Keratinocyte (primary cell): Measurements from ENCODE around the gene TCERG1. TPM values are rescaled to one million over a fixed set of nuclear protein-coding genes. Genes with fewer than 3 reads are reported as not detected.

Experiments used
- DNase-seq: peaks from one replicate; pipeline ENCODE4 v3.0.0-alpha.2; 2011; ENCODE audit warnings: low read depth, missing footprints, low spot score
- FAIRE-seq: peaks from 2 replicates; lab custom pipeline; 2011; peaks lifted over from hg19 to GRCh38; lab: Jason Lieb, UNC
- H2AFZ ChIP-seq: 2 replicates; pipeline ENCODE4 v1.6.0; 2012; ENCODE audit warnings: low read length, control low read depth, inconsistent platforms; ENCODE audit not compliant: control insufficient read depth
- H3K27ac ChIP-seq: 2 replicates; pipeline ENCODE4 v1.5.1; 2011; ENCODE audit warnings: low read length; ENCODE audit not compliant: control insufficient read depth, insufficient read depth
- H3K27me3 ChIP-seq: 3 replicates; pipeline ENCODE4 v1.6.0; 2011; ENCODE audit warnings: low read length; ENCODE audit not compliant: control insufficient read depth, insufficient read depth; ENCODE audit errors: extremely low read depth
- H3K36me3 ChIP-seq, 2 experiments: 2 replicates in 1 of 2; 3 replicates in 1 of 2; pipeline ENCODE4 v1.5.1; 2011; ENCODE audit warnings: low read length in 2 of 2, mild to moderate bottlenecking in 1 of 2; ENCODE audit not compliant: control insufficient read depth in 2 of 2, insufficient read depth in 2 of 2; ENCODE audit errors: extremely low read depth in 1 of 2
- H3K4me1 ChIP-seq: 3 replicates; pipeline ENCODE4 v1.5.1; 2011; ENCODE audit warnings: low read length; ENCODE audit not compliant: control insufficient read depth, insufficient read depth; ENCODE audit errors: extremely low read depth
- H3K4me2 ChIP-seq: 3 replicates; pipeline ENCODE4 v1.6.0; 2011; ENCODE audit warnings: low read depth, low read length; ENCODE audit not compliant: control insufficient read depth, insufficient read depth; ENCODE audit errors: extremely low read depth
- H3K4me3 ChIP-seq, 3 experiments: fragments of 200-600 bp in 1 of 3; sonication (generic) in 1 of 3; 2 replicates in 2 of 3; 3 replicates in 1 of 3; pipeline ENCODE4 v1.5.1; 2011 to 2016; ENCODE audit warnings: low read length in 3 of 3, mild to moderate bottlenecking in 3 of 3, control low read depth in 2 of 3, inconsistent platforms in 1 of 3, low read depth in 1 of 3, mixed read lengths in 1 of 3, mixed run types in 1 of 3, moderate library complexity in 1 of 3; ENCODE audit not compliant: control insufficient read depth in 2 of 3, insufficient read depth in 2 of 3; ENCODE audit errors: extremely low read depth in 1 of 3
- H3K79me2 ChIP-seq: 2 replicates; pipeline ENCODE4 v1.6.0; 2012; ENCODE audit warnings: low read length; ENCODE audit not compliant: control insufficient read depth, insufficient read depth
- H3K9ac ChIP-seq: 3 replicates; pipeline ENCODE4 v1.6.0; 2011; ENCODE audit warnings: low read length; ENCODE audit not compliant: control insufficient read depth, insufficient read depth; ENCODE audit errors: extremely low read depth
- H3K9me1 ChIP-seq: 3 replicates; pipeline ENCODE4 v1.6.0; 2011; ENCODE audit warnings: low read length; ENCODE audit not compliant: control insufficient read depth, insufficient read depth; ENCODE audit errors: extremely low read depth
- H3K9me3 ChIP-seq: 2 replicates; pipeline ENCODE4 v1.5.1; 2012; ENCODE audit warnings: low read depth, low read length; ENCODE audit not compliant: control insufficient read depth
- H4K20me1 ChIP-seq: 3 replicates; pipeline ENCODE4 v1.6.0; 2011; ENCODE audit warnings: low read length; ENCODE audit not compliant: control insufficient read depth, insufficient read depth; ENCODE audit errors: extremely low read depth
- EZH2 ChIP-seq: IDR thresholded peaks from one replicate; pipeline ENCODE4 v1.6.1; 2012; ENCODE audit warnings: inconsistent platforms, mild to moderate bottlenecking, low read length, moderate library complexity
- dilution Hi-C: fragments of 300-500 bp; cut with MboI; formaldehyde crosslinking; loops from one replicate; pipeline ENCODE4 v1.7.0; 2020; ENCODE audit warnings: low sequenced_read_pairs; ENCODE audit not compliant: extremely low pct_ligation_motif_present
- polyA plus RNA-seq, 5 experiments: library from polyadenylated mRNA; depleted of rRNA in 3 of 5; stranded (reverse) in 3 of 5; stranded (forward) in 1 of 5; unstranded in 1 of 5; fragments of >200 nt; gene quantifications; 1 replicate in 1 of 5; 2 replicates in 3 of 5; 3 replicates in 1 of 5; pipeline versions ENCODE4 v1.2.1 to v1.2.3, GENCODE V29; 2011 to 2012; ENCODE audit warnings: missing spikeins in 2 of 5, low read depth in 1 of 5, low replicate concordance in 1 of 5
- small RNA-seq, 3 experiments: library from RNA; depleted of rRNA; stranded (forward); fragments of <200 nt; gene quantifications; one replicate each; pipeline ENCODE3, GENCODE V24; 2012; ENCODE audit warnings: low read depth in 3 of 3, low replicate concordance in 1 of 3; ENCODE audit not compliant: insufficient read length in 3 of 3
- TF ChIP-seq, protein P1 (sequence below), 3 experiments: IDR thresholded peaks in 1 of 3; conservative IDR thresholded peaks in 1 of 3; optimal IDR thresholded peaks in 1 of 3; 2 replicates in 2 of 3; 3 replicates in 1 of 3; pipeline versions ENCODE3 to v1.5.1; 2011; ENCODE audit warnings: low read length in 3 of 3, mild to moderate bottlenecking in 3 of 3, moderate library complexity in 2 of 3, control low read depth in 1 of 3, inconsistent platforms in 1 of 3; ENCODE audit not compliant: insufficient read depth in 2 of 3; ENCODE audit errors: extremely low read depth in 1 of 3

The TCERG1 gene
- polyA plus RNA-seq, 1 donor (not counting 4 experiments of a cell fraction or from before 2014, with no cell fraction given), result 71.6 TPM

DNA sequence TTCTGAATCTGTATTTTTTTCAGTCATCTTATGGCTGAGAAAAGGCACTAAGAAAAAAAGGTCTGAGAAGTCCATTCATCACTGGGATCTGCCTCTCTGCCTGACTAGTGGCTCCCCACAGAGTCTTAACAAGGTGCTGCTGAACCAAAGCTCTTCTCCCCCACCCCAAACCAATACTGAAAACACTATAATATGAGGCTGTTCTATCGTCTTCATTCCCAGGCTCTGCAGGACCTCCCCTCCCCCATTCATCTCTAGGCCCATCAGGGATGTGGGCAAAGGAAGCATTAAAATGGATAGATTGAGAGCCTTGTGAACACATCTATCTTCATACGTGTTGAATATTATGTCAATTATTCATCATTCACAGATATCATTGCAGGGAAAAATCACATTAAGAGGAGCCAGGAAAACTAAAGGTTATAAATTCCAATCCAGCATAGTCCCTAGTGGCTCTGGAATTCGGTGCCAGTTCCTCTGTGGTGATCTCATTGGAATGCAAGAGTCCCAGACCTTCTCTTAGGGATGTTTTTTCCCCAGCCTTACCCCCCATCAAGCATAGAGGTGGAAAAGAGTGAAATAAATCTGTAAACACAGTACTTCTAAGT is 113.2 kb downstream of the TCERG1 start:
- no peaks in the 10 kb centered on the region for H3K36me3 ChIP-seq
- DNase-seq, result no peak
- no peak overlapping the region for H3K27ac ChIP-seq
- FAIRE-seq, result no peak
- no peaks in the 10 kb centered on the region for H4K20me1 ChIP-seq
- H3K79me2 ChIP-seq, result no peaks in the 10 kb centered on the region
- no peak overlapping the region for H3K4me3 ChIP-seq
- peaks cover 5% of the 10 kb centered on the region for H3K4me1 ChIP-seq
- no peak overlapping the region for H3K9ac ChIP-seq
- no peak overlapping the region for H3K4me2 ChIP-seq
- H3K27me3 ChIP-seq, result no peaks in the 10 kb centered on the region
- dilution Hi-C loops, result no loop called here
- no peaks in the 10 kb centered on the region for H3K9me3 ChIP-seq
- H3K9me1 ChIP-seq, result no peaks in the 10 kb centered on the region
- TF ChIP-seq EZH2, result no peak
- TF ChIP-seq, protein P1, sequence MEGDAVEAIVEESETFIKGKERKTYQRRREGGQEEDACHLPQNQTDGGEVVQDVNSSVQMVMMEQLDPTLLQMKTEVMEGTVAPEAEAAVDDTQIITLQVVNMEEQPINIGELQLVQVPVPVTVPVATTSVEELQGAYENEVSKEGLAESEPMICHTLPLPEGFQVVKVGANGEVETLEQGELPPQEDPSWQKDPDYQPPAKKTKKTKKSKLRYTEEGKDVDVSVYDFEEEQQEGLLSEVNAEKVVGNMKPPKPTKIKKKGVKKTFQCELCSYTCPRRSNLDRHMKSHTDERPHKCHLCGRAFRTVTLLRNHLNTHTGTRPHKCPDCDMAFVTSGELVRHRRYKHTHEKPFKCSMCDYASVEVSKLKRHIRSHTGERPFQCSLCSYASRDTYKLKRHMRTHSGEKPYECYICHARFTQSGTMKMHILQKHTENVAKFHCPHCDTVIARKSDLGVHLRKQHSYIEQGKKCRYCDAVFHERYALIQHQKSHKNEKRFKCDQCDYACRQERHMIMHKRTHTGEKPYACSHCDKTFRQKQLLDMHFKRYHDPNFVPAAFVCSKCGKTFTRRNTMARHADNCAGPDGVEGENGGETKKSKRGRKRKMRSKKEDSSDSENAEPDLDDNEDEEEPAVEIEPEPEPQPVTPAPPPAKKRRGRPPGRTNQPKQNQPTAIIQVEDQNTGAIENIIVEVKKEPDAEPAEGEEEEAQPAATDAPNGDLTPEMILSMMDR (optimal IDR thresholded peaks at IDR 0.05 in 1 of 3, IDR thresholded peaks at IDR 0.05 in 1 of 3, conservative IDR thresholded peaks at IDR 0.05 in 1 of 3; ENCODE audit: extremely low read depth in 1 of 3, insufficient read depth in 2 of 3, low read length in 3 of 3), result no peak
- no peak overlapping the region for H2AFZ ChIP-seq

Small RNA genes lying within 50 kb of the gene (small RNA-seq; reads per million reads assigned to genes)
- 0 reads per million in 3 experiments for gene RF02271

Other genes with a start within 250 kb of the TCERG1 start
- gene RBM27, start 243.7 kb upstream of the TCERG1 start, polyA plus RNA-seq, result 14.6 to 18.3 TPM (median 18.1 TPM) in 3 replicates
- gene POU4F3, start 108.5 kb upstream of the TCERG1 start, polyA plus RNA-seq, result 0.02 to 0.04 TPM (median 0.03 TPM) in 3 replicates
- not detected in 3 replicates for gene GPR151, start 68.9 kb downstream of the TCERG1 start, polyA plus RNA-seq